Effector CD8-positive, alpha-beta T cell (primary cell): ENCODE measurements around the gene LLGL1.
"Not testable (repeated sequence)": the region's sequence is repeated elsewhere in the genome, so short reads cannot be mapped to it uniquely, and the experiment has no call there.

Experiments
- DNase-seq: peaks from one replicate; lab custom pipeline; 2025; lab: John Stamatoyannopoulos, UW

Gene LLGL1

GRCh38 chr17:18194394-18194793, 31.0 kb upstream of the LLGL1 start:
- DNase-seq, result no peak

- DNase-seq, result no peak
Observed at GRCh38 chr17:18194804-18195203, 30.6 kb upstream of the LLGL1 start.

- no peak for DNase-seq
Observed at GRCh38 chr17:18195246-18195645, 30.2 kb upstream of the LLGL1 start.

GRCh38 chr17:18197535-18198194, 27.8 kb upstream of the LLGL1 start:
- no peak for DNase-seq

GRCh38 chr17:18198530-18198929, 26.9 kb upstream of the LLGL1 start:
- no peak for DNase-seq

GRCh38 chr17:18201108-18201507, 24.3 kb upstream of the LLGL1 start:
- no peak for DNase-seq

GRCh38 chr17:18203308-18203707, 22.1 kb upstream of the LLGL1 start:
- no peak for DNase-seq

GRCh38 chr17:18205861-18206260, 19.6 kb upstream of the LLGL1 start:
- no peak for DNase-seq

GRCh38 chr17:18206962-18207361, 18.5 kb upstream of the LLGL1 start:
- no peak for DNase-seq

- no peak for DNase-seq
Observed at GRCh38 chr17:18208092-18208491, 17.3 kb upstream of the LLGL1 start.

- DNase-seq, result no peak
Observed at GRCh38 chr17:18213666-18214270, 11.7 kb upstream of the LLGL1 start.

GRCh38 chr17:18216906-18217305, 8.5 kb upstream of the LLGL1 start:
- not testable (repeated sequence) for DNase-seq

- peak; percentile 59 for DNase-seq
Observed at GRCh38 chr17:18217412-18218015, 7.9 kb upstream of the LLGL1 start.

- no peak for DNase-seq
Observed at GRCh38 chr17:18218756-18219415, 6.5 kb upstream of the LLGL1 start.

GRCh38 chr17:18224053-18224386, 1.4 kb upstream of the LLGL1 start:
- no peak for DNase-seq

GRCh38 chr17:18224387-18225120, 881 bp upstream of the LLGL1 start:
- DNase-seq, result no peak

- no peak for DNase-seq
Observed at GRCh38 chr17:18225642-18226283, 328 bp downstream of the LLGL1 start.

- DNase-seq, result no peak
Observed at GRCh38 chr17:18226284-18226945, 980 bp downstream of the LLGL1 start.

- no peak for DNase-seq
Observed at GRCh38 chr17:18227635-18228034, 2.2 kb downstream of the LLGL1 start.

- no peak for DNase-seq
Observed at GRCh38 chr17:18228176-18228682, 2.8 kb downstream of the LLGL1 start.

- no peak for DNase-seq
Observed at GRCh38 chr17:18229254-18229653, 3.8 kb downstream of the LLGL1 start.
